ENCODE results near the gene ZBTB44.

Gene ZBTB44

DNA sequence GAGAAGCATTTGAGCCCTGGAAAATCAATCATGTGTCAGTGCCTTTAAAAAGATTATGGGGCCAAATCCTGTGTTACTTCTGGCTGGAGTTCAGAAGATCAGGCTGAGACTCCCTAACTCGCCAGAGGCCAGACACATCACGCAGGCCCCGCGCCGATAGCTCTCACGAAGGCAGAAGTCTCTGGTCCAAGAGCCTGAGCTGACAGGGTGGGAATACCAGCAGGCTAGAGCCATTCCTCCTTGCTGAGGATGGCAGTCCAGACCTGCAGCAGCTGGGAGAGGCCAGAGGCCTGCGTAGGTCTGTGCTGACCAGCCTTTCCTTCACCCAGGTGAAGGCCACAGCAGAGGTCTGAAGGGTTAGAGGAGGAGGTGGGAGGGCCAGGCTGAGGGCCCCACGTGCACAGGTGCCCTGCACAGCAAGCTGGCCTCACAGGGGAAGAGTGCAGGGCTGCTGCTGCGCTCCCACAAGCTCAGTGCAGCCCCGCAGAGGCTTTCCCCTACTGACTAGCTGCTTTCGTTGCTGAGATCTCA, 102.2 kb downstream of the ZBTB44 start:
- H3K27ac ChIP-seq = no peak overlapping the region
- TF ChIP-seq, protein P1, sequence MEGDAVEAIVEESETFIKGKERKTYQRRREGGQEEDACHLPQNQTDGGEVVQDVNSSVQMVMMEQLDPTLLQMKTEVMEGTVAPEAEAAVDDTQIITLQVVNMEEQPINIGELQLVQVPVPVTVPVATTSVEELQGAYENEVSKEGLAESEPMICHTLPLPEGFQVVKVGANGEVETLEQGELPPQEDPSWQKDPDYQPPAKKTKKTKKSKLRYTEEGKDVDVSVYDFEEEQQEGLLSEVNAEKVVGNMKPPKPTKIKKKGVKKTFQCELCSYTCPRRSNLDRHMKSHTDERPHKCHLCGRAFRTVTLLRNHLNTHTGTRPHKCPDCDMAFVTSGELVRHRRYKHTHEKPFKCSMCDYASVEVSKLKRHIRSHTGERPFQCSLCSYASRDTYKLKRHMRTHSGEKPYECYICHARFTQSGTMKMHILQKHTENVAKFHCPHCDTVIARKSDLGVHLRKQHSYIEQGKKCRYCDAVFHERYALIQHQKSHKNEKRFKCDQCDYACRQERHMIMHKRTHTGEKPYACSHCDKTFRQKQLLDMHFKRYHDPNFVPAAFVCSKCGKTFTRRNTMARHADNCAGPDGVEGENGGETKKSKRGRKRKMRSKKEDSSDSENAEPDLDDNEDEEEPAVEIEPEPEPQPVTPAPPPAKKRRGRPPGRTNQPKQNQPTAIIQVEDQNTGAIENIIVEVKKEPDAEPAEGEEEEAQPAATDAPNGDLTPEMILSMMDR (IDR thresholded peaks at IDR 0.05) = no peak
- H3K4me3 ChIP-seq (ENCODE audit: low read depth in 1 of 2, low read length in 1 of 2) = no peak overlapping the region
- H3K9me3 ChIP-seq = no peaks in the 10 kb centered on the region
- no peaks in the 10 kb centered on the region for H3K36me3 ChIP-seq
- peaks cover 34% of the 10 kb centered on the region for H3K27me3 ChIP-seq
- peaks cover 0 to 5% of the 10 kb centered on the region in 2 experiments for H3K4me1 ChIP-seq (ENCODE audit: control insufficient read depth in 1 of 2, insufficient read depth in 1 of 2, low read depth in 1 of 2, low read length in 1 of 2)

DNA sequence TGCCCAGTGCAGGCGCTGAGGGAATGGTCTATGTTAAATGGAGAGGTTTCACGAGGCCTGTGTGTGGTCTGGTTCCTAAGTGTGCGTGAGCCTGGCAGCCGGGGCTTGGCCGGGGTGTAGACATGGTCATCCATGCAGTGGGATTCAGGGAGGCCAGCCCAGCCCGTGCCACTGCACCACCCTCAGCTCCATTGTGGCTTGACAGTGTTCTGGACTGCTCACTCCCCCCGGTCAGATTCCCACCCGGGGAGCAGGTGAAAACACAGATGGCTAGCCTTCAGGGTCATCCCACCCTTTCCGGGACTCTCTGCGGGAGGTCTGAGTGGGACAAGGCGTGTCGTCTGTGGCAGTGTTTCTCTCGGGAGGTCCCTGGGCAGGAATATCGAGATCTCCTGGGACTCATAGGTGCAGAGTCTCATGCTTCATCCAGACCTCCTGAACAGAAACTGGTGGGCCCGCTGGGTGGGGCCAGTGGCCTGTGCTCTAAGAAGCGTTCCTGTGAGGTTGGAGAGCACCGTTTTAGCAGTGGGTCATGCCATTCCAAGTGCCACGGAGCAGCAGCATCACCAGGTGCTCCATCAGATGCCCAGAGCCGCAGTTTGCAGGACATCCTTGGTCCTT, 102.8 kb downstream of the ZBTB44 start:
- Histone ChIP-seq H3K27ac (no peak overlapping the region), H3K9me3 (no peaks in the 10 kb centered on the region), H3K36me3 (no peaks in the 10 kb centered on the region), H3K27me3 (peaks cover 34% of the 10 kb centered on the region), H3K4me3 (ENCODE audit: low read depth in 1 of 2, low read length in 1 of 2) (no peak overlapping the region), H3K4me1 (ENCODE audit: control insufficient read depth in 1 of 2, insufficient read depth in 1 of 2, low read depth in 1 of 2, low read length in 1 of 2) (peaks cover 0 to 5% of the 10 kb centered on the region in 2 experiments)
- TF ChIP-seq, protein P1 (IDR thresholded peaks at IDR 0.05) = no peak

DNA sequence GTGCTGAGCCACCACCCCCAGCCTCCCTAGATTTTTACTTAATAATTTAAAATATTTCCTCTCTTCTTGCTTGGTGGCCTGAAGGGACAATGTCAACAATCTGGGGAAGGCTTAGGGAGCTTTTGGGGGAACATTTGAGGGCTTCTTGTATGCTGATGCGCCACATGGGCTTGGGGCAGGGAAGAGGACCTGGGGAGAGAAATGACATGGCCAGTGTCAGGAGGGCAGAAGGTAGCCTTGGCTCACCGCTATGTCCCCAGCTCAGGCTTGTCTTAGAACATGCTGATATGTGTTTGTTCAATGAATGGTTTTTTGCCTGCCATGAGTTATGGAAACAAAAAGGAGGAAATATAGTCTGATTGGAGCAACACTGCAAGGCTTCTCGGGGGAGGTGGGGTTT, 103.6 kb downstream of the ZBTB44 start:
- Histone ChIP-seq H3K27me3 (peaks cover 34% of the 10 kb centered on the region), H3K4me1 (ENCODE audit: control insufficient read depth in 1 of 2, insufficient read depth in 1 of 2, low read depth in 1 of 2, low read length in 1 of 2) (peaks cover 0 to 5% of the 10 kb centered on the region in 2 experiments), H3K9me3 (no peaks in the 10 kb centered on the region), H3K4me3 (ENCODE audit: low read depth in 1 of 2, low read length in 1 of 2) (no peak overlapping the region), H3K27ac (no peak overlapping the region), H3K36me3 (no peaks in the 10 kb centered on the region)
- TF ChIP-seq, protein P1 (IDR thresholded peaks at IDR 0.05) = no peak

DNA sequence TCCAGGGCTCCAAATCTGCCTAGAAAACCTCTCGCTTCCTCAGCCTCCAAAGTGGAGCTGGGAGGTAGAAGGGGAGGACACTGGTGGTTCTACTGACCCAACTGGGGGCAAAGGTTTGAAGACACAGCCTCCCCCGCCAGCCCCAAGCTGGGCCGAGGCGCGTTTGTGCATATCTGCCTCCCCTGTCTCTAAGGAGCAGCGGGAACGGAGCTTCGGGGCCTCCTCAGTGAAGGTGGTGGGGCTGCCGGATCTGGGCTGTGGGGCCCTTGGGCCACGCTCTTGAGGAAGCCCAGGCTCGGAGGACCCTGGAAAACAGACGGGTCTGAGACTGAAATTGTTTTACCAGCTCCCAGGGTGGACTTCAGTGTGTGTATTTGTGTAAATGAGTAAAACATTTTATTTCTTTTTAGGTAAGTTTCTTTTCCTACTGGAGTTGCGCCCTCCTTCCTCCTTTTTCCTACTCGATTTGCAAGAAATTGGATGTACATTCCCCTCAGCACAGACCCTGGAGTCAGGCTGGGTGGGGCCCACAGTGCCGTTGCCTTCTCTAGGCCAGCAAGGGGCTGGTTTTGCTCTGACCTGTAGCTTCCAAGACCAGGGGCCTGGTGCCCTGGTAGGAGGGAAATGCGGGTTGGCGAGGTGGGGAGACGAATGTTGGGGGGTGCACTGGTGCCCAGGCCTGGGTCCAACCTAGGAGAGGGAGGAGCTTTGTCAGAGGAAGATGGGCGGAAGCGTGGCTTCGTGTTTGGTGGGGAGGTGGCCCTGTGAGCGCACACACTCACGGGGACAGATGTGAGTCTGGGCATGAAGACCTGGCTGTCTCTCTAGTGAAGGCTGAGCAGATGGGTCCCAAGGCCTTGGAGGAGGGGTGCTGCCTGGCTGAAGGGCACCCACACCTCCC, 104.5 kb downstream of the ZBTB44 start:
- Histone ChIP-seq H3K4me3 (ENCODE audit: low read depth in 1 of 2, low read length in 1 of 2) (no peak overlapping the region), H3K36me3 (no peaks in the 10 kb centered on the region)

More for the DNA sequence above, 104.5 kb downstream of the ZBTB44 start:
- no peak overlapping the region for H3K27ac ChIP-seq
- no peaks in the 10 kb centered on the region for H3K9me3 ChIP-seq
- TF ChIP-seq, protein P1 (IDR thresholded peaks at IDR 0.05) = no peak
- peaks cover 26% of the 10 kb centered on the region for H3K27me3 ChIP-seq
- H3K4me1 ChIP-seq (ENCODE audit: control insufficient read depth in 1 of 2, insufficient read depth in 1 of 2, low read depth in 1 of 2, low read length in 1 of 2) = peaks cover 0 to 5% of the 10 kb centered on the region in 2 experiments

All from neutrophil (primary cell).